ENCODE measurements around the gene HYDIN.
"Not testable (repeated sequence)": the region's sequence is repeated elsewhere in the genome, so short reads cannot be mapped to it uniquely, and the experiment has no call there.

The HYDIN gene

DNA sequence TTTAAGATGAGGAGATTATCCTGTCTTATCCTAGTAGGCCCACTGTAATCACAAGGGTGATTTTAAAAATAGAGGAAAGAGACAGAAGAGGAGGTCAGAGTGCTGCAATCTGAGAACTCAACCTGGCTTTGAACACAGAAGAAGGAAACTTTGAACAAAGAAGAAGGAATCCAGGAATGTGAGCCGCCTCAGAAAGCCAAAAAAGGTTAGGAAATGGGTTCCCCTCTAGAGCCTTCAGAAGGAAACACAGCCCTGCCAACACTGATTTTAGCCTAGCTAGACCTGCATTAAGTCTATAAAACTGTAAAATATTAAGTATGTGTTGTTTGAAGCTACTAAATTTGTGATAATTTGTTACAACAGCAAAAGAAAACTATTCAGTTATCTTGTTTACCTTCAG is 149.7 kb downstream of the HYDIN start:
- not testable (repeated sequence) for DNase-seq

- not testable (repeated sequence) for DNase-seq
Measured at GRCh38 chr16:71080262-71080661, 150.3 kb downstream of the HYDIN start.

DNA sequence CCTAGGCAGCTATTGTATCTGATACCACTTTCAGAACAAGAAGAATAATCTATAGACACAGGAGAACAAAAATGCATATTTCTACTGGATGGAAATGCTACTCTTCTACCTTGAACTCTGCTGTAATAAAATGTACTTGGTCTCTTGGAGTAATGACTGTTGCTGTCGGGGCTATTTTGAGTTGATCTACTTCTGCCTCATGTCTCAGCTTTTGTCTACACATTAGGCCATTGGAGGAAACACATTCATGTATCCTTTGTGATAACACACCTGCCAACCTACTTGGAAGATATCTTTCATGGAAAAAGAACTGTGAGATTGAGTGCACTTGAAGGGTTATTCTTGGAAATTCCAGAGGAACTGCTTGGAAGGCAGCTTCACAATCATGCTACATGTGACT is 159.9 kb downstream of the HYDIN start:
- not testable (repeated sequence) for DNase-seq

GRCh38 chr16:71069842-71070241 is 160.7 kb downstream of the HYDIN start:
- not testable (repeated sequence) for DNase-seq

GRCh38 chr16:71053897-71054609 is 176.5 kb downstream of the HYDIN start:
- not testable (repeated sequence) for DNase-seq

GRCh38 chr16:71050307-71050706 is 180.2 kb downstream of the HYDIN start:
- not testable (repeated sequence) for DNase-seq

- DNase-seq, result not testable (repeated sequence)
Measured at GRCh38 chr16:71039368-71040111, 191.0 kb downstream of the HYDIN start.

DNA sequence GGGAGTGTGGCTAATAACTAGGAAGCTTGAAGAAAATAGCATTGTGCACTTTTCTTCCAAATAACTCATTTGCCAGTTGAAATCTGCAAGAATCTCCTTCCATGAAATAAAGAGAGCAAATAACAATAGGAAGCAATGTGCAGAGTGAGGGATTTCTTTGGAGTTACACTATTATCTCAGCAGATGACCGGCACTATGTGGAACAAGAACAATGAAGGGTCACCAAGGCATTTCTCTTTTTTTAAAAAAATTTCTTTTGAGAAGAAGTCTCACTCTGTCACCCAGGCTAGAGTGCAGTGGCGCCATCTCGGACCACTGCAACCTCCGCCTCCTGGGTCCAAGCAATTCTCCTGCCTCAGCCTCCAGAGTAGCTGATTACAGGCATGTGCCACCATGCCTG is 192.1 kb downstream of the HYDIN start:
- not testable (repeated sequence) for DNase-seq

DNA sequence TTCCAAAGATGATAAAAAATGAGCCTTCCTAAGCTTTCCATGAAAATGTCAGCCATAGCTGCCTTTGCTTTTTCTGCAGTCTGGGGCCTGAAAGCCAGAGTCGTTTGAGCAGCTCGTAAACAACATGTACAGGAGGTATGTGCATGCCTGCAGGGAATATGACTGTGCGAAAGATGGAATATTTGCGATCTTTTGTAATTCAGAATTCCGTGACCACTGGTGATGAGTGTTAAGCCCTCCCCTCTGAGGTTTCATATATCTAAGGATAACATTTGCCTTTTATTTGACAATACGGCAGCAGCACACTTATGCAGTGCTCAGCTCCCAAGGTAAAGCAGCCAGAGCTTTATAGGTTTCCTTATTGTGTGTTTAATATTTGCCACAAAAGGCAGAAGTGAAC is 192.5 kb downstream of the HYDIN start:
- DNase-seq, result not testable (repeated sequence)

DNA sequence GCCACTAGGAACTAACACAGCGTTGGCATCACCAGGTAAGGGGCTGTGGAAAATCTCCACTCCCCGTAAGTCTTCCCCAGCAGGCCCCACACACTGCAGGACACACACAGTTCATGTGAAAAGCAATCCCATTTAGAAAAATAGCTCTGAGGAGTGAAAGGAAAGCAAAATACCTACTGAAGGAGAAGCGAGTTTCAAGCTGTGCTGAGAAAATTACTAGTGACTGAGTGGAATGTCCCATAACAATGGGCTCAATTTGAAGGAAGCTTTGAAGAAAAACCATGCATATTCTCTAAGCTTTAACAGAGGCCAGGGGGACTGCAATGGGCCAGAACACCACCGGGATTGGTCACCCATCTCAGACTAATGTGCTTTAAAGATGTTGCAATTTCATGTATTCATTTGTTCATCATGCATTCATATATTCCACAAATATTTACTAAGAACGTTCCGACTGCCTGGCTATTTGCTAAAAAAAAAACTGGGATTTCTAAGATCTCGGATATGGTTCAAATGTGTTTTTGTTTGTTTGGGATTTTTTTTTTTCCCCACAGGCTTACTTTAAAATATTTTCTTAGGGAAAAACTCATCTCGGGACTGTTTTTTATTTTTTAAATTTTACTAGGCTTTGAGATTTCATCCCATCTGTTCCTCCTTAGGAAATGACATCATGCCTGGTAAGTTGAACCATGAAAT is 202.3 kb downstream of the HYDIN start:
- DNase-seq, result not testable (repeated sequence)

- DNase-seq, result not testable (repeated sequence)
Measured at GRCh38 chr16:71027511-71027910, 203.0 kb downstream of the HYDIN start.

DNA sequence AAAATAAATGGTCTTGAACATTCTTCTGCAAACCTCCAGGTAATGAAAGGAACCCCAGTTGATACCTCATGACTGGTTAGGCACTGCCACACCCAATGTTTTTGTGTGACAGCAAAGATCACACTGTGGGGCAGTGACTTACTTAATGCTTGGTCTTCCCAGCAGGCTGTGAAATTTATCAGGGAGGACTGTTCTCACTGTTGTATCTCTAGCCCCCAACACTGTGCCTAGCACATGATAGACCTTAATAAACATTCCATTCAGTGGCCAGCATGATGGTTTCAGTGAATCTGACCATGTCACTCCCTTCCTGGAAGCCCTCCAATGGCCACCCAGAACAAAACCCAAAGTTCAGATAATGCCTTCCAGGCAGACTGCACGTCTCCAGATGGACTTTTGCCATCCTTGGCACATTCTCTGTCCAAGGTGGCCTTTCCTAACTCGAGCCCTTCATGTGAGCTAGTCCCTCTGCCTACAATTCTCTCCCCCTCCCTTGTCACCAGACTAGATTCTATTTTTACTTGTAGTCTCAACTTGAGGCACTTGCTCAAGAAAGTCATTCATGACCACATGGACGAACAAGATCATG is 206.6 kb downstream of the HYDIN start:
- DNase-seq, result not testable (repeated sequence)

- DNase-seq, result not testable (repeated sequence)
Measured at GRCh38 chr16:71021961-71022537, 208.5 kb downstream of the HYDIN start.

DNA sequence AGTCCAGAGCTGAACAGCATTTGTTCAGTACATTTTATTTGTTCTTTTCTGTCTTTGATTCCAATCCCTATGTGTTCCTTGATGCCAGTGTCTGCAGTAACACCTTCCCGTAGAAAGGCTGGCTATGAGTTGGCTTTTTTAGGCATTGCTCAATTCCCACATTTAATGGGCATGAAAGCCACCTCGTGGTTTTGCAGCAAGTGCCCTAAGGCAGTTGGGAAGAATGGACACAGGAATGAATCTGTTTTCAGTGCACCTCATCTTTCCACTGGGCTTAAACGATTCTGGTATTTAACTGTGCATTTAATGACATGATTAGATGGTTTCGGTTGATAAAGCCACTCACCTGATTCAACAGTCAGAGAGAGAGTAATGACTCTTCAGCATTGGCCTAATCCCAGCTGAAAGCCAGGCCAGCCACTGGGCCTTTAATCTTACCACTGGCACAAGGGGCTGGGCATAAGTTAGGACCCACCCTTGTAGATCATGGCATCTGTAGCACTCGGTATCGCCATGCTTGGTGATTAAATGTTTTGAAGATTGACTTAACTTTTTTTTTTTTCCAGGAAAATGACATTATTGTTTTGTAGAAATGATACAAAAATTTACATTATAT is 211.3 kb downstream of the HYDIN start:
- DNase-seq, result not testable (repeated sequence)

GRCh38 chr16:71015419-71015818 is 215.1 kb downstream of the HYDIN start:
- DNase-seq, result not testable (repeated sequence)

DNA sequence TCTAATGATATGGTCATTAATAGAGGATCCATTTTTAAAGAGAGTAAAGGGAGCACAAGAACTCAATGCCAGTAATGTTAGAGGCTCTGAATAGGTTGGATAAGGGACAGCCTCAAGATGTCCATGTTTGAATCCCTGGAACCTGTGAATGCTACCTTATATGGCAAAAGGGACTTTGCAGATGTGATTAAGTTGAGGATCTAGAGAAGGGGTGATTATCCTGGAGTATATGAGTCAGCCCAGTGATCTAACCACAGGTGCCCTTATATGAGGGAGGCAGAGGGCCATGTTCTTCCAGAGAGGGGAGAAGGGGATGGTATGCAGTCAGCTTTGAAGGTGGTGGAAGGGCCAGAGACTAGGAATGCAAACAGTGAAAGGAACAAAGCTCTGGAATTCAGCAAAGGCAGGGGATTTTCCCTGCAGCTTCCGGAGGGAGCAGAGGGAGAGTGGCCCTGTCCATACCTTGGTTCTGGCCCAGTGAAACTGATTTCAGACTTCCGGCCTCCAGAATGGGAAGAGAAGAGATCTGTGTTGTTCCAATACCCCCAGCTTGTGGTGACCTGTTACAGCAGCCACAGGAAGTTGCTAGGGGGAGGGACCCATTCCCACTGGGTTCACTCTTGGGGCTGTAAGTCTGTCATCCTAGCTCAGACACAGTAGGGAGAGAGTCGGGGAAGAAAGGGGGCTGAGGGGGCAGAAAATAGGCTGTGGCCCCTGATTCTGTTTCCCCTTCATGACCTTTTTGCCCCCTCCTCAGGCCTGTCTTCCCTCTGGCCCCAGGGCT is 220.9 kb downstream of the HYDIN start:
- not testable (repeated sequence) for DNase-seq

GRCh38 chr16:71006516-71006915 is 224.0 kb downstream of the HYDIN start:
- DNase-seq, result not testable (repeated sequence)

DNA sequence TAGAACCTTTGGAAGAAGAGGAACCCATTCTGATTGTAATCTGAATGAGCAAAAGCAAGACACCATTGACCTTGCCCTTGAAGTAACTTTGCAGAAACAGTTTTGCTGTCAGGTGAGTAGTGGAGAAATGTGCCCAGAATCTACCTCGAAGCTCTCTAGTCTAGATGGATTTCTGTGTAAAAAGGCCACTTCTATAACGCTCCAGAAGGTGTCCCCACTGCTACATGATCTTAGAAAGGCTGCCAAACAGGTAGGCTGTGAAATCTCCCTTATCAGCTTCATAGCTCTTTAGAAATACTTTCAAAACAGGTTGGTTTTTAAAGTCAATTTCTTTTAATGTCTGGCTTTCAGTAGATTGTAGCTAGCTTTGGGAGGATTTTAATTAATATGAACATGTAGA is 230.8 kb downstream of the HYDIN start:
- DNase-seq, result not testable (repeated sequence)

DNA sequence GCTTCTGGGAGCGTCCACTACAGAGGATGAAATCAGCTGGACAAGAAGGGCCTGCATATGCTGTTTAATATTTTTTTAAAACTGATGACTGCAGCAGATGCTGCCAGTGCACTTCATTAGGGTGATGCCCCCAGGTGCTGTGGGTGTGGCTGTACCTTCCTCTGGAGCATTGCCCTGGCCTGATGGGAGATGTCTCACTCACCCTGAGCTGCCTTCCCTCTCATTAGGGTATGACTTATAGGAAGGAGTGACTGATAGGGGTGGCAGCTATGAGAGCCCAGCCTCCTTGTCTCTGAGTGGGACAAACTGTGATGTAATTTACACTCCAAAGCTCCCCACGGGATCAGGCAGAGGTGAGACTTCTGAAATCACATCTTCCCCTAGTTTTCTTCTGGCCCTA is 234.7 kb downstream of the HYDIN start:
- DNase-seq, result not testable (repeated sequence)

- DNase-seq, result not testable (repeated sequence)
Measured at GRCh38 chr16:70992511-70992910, 238.0 kb downstream of the HYDIN start.

DNA sequence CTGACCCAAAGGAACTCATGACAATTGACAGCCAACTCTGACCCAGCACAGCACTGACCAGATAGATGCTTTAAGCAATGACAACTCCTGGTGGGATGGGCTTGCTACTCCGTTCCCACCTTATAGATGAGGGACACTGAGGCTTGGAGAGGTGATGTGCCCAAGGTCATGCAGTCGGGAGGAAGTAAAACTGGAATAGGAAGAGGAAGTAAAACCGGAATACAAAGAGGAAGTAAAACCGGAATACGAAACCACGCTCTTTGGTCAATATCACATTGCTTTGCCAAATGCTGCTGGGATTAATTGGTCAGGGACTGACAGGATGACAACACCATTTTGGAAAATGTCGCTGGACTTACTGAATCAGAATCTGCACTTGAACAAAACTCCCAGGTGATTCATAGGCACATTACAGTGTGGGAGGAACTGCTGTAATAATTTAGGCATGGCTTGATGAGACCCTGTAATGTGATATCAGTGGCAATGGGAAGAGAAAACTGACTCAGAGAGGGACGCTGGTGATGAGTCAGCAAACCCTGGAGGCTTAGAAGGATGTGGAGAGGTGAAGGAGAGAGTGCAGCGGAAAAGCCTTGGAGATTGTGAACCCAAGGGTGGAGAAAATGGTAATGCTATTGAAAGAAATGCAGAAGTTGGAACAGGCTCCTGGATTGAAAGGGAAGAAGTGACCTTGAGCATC is 243.4 kb downstream of the HYDIN start:
- DNase-seq, result not testable (repeated sequence)

Data from suppressor macrophage treated with lipopolysaccharide for 4 hours (primary cell).